HUES64 (cell line): Measurements from ENCODE around the gene MVK.

ENCODE experiments used
- H3K27ac ChIP-seq: 2 replicates; pipeline ENCODE4 v1.7.0; 2013; ENCODE audit warnings: low read depth, low read length, inconsistent platforms
- H3K27me3 ChIP-seq: 2 replicates; pipeline ENCODE4 v1.6.1; 2013; ENCODE audit warnings: mild to moderate bottlenecking, low read length; ENCODE audit not compliant: insufficient read depth
- H3K36me3 ChIP-seq: 2 replicates; pipeline ENCODE4 v1.6.1; 2013; ENCODE audit warnings: mild to moderate bottlenecking, low read length; ENCODE audit not compliant: insufficient read depth
- H3K4me1 ChIP-seq: 2 replicates; pipeline ENCODE4 v1.6.1; 2013; ENCODE audit warnings: mild to moderate bottlenecking, low read length, moderate library complexity; ENCODE audit not compliant: insufficient read depth
- H3K4me3 ChIP-seq: 2 replicates; pipeline ENCODE4 v1.5.1; 2013; ENCODE audit warnings: mild to moderate bottlenecking, low read length, moderate library complexity
- H3K9ac ChIP-seq: 2 replicates; pipeline ENCODE4 v1.6.1; 2013; ENCODE audit warnings: mild to moderate bottlenecking, low read depth, low read length
- H3K9me3 ChIP-seq: 2 replicates; pipeline ENCODE4 v1.6.1; 2013; ENCODE audit warnings: low read depth, low read length; ENCODE audit not compliant: insufficient read depth
- WGBS: fragments of 150-250, 120-280 bp; methylation state at CpG from one replicate; pipeline ENCODE4 v1.1.7; 2013; ENCODE audit warnings: missing lambda C conversion rate; 5-methylcytosine and 5-hydroxymethylcytosine counted together

The MVK gene

DNA sequence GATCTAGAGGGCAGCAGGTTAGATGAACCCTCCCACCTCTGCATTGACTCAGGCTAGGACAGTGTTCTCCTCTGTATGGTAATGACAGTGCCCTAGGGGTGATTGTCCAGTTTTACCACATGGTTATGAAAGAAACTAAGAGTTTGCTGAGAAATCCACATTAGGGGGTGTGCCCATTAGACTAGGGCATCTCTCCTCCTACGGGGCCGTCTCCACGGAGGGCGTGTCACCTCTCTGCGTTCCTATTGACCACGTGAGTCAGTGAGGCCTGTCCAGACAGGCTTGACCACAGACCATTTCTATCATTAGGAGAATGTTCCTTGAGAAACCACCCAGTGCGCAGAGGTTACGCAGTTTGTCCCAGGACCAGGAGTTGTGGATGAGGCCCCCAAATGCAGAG, 8.3 kb downstream of the MVK start:
- H3K27me3 ChIP-seq = no peaks in the 10 kb centered on the region
- no peaks in the 10 kb centered on the region for H3K9me3 ChIP-seq
- H3K27ac ChIP-seq = no peak overlapping the region
- H3K36me3 ChIP-seq = peaks cover 69% of the 10 kb centered on the region
- 85% methylated on average over 8 of the region's 8 CpGs for WGBS
- H3K4me3 ChIP-seq = no peak overlapping the region
- H3K4me1 ChIP-seq = no peaks in the 10 kb centered on the region
- H3K9ac ChIP-seq = no peak overlapping the region

GRCh38 chr12:109582636-109583035, 9.0 kb downstream of the MVK start:
- Histone ChIP-seq H3K9ac (no peak overlapping the region), H3K4me3 (no peak overlapping the region), H3K4me1 (no peaks in the 10 kb centered on the region), H3K27me3 (no peaks in the 10 kb centered on the region), H3K36me3 (peaks cover 67% of the 10 kb centered on the region), H3K27ac (no peak overlapping the region), H3K9me3 (no peaks in the 10 kb centered on the region)
- WGBS = 92% methylated on average over 4 of the region's 5 CpGs

- Histone ChIP-seq H3K4me3 (no peak overlapping the region), H3K9ac (no peak overlapping the region), H3K4me1 (no peaks in the 10 kb centered on the region), H3K27ac (no peak overlapping the region), H3K9me3 (no peaks in the 10 kb centered on the region), H3K36me3 (peaks cover 65% of the 10 kb centered on the region), H3K27me3 (no peaks in the 10 kb centered on the region)
- WGBS = 95% methylated on average over 2 of the region's 2 CpGs
These were observed 10.1 kb downstream of the MVK start for GRCh38 chr12:109583733-109584132.

DNA sequence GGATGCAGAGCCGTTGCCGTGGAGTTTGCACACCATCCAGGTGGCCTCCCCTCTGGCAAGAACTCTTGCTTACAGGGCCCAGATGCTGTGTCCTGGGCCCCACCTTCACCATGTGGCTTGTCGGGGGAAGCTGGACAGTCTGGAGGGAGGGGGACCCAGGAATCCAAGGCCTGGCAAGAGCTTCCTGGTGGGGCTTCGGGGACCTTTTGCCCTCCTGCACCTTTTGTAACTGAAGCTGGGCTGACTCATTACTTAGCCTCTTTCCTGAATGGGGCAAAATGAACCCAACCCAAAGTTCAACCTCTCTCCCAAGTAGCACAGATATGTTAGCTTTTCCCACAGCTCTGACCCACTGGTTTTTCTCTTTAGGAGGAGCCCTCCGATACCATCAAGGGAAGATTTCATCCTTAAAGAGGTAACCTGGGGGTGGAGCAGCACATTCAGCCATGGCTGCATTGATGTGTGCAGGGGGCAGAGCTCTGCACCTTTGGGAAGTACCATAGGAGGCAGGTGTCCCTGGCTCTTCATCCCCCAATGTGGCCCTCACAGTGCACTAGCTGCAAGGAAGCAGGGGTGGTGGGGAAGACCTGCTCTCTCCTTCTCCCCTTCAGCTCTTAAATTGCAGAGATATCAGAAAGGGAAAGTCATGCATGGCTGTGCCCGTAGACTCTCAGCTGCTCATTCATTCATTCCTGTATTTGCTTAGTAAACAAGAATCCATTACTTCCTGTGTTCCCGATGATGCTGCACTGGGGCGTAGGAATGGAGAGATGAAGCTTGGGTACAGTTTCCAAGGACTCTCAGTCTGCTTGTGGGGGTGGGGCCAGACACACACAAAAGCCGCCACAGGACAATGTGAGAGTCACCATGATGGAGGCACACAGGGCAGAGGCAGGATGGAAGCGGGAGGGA, 13.0 kb downstream of the MVK start:
- H3K27me3 ChIP-seq = no peaks in the 10 kb centered on the region
- WGBS = 92% methylated on average over 10 of the region's 10 CpGs
- H3K36me3 ChIP-seq = peaks cover 46% of the 10 kb centered on the region
- H3K9ac ChIP-seq = no peak overlapping the region
- no peaks in the 10 kb centered on the region for H3K4me1 ChIP-seq
- no peak overlapping the region for H3K4me3 ChIP-seq
- no peaks in the 10 kb centered on the region for H3K9me3 ChIP-seq
- H3K27ac ChIP-seq = no peak overlapping the region

GRCh38 chr12:109587921-109588320, 14.3 kb downstream of the MVK start:
- no peak overlapping the region for H3K27ac ChIP-seq
- H3K9ac ChIP-seq = no peak overlapping the region
- H3K36me3 ChIP-seq = peaks cover 54% of the 10 kb centered on the region
- no peaks in the 10 kb centered on the region for H3K9me3 ChIP-seq
- H3K27me3 ChIP-seq = no peaks in the 10 kb centered on the region
- no peaks in the 10 kb centered on the region for H3K4me1 ChIP-seq
- H3K4me3 ChIP-seq = no peak overlapping the region
- 97% methylated on average over 18 of the region's 18 CpGs for WGBS

DNA sequence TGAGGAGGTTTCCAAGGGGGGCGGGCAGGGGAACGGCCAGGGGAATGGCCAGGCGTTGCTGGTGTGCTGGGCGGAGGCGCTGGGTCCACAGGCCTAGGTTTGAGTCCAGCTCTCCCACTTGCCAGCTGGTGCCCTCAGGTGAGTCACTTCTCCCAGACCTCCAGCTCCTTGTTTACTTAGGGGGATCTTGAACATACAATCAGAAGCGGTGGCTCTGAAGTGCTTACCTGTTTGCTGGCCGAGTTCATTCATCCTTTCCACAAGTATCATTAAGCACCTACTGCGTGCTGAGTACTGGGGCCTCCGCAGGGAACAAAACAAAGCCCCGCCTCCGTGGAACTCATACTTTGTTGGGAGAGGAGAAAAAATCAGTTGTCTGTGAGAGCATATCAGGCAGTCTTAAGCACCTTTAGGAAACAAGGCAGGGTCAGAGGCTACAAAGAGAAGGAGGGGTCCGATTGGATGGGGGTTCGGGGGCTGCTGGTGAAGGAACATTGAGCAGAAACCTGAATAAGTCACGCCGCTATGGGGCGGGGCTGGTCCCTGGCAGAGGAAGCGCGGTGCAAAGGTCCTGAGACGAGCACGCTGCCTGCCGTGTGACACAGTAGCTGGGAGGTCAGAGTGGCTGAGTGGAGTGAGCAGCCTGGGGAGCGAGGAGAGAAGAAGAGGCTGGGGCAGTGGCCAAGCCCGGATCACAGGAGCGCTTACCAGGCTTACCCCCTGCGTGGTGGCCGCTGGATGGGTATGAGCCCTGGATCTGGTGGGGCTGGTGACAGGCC, 15.1 kb downstream of the MVK start:
- 93% methylated on average over 26 of the region's 26 CpGs for WGBS
- no peaks in the 10 kb centered on the region for H3K4me1 ChIP-seq
- no peak overlapping the region for H3K9ac ChIP-seq
- no peak overlapping the region for H3K4me3 ChIP-seq
- peaks cover 57% of the 10 kb centered on the region for H3K36me3 ChIP-seq
- no peaks in the 10 kb centered on the region for H3K27me3 ChIP-seq
- no peaks in the 10 kb centered on the region for H3K9me3 ChIP-seq
- H3K27ac ChIP-seq = no peak overlapping the region

- Histone ChIP-seq H3K36me3 (peaks cover 53% of the 10 kb centered on the region), H3K27me3 (no peaks in the 10 kb centered on the region), H3K9ac (no peak overlapping the region), H3K27ac (no peak overlapping the region), H3K4me3 (no peak overlapping the region), H3K4me1 (no peaks in the 10 kb centered on the region), H3K9me3 (no peaks in the 10 kb centered on the region)
- 92% methylated on average over 7 of the region's 7 CpGs for WGBS
These were observed 15.6 kb downstream of the MVK start for GRCh38 chr12:109589240-109589590.

DNA sequence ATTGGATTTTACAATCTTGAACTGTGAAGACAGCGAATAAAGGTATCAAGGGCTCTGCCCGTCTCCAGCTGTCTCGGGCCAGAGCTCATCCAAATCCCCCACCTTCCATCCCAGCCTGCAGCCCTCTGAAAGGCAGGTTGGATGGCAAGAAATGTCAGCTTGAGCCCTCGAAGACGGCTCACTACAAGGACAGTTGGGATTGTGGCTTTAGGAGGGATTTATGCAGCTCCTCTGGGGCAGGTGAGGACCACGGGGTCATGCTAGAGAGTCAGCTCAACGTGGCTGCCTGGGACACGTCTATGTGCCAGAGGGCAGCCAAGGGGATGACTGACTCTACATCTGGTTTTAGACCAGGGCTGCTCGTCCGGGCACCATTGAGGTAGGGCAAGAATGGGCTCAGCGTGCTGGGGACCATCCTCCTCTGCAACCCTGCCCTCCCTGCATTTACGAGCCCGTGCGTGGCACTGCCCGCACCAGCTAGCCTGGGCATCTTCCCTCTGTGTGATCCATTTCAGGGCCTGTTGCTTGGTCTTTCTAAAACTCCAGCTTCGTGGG, 16.2 kb downstream of the MVK start:
- H3K36me3 ChIP-seq = peaks cover 56% of the 10 kb centered on the region
- H3K9ac ChIP-seq = no peak overlapping the region
- no peak overlapping the region for H3K27ac ChIP-seq
- no peaks in the 10 kb centered on the region for H3K27me3 ChIP-seq
- H3K4me3 ChIP-seq = no peak overlapping the region
- WGBS = 92% methylated on average over 16 of the region's 16 CpGs
- H3K9me3 ChIP-seq = no peaks in the 10 kb centered on the region
- no peaks in the 10 kb centered on the region for H3K4me1 ChIP-seq

DNA sequence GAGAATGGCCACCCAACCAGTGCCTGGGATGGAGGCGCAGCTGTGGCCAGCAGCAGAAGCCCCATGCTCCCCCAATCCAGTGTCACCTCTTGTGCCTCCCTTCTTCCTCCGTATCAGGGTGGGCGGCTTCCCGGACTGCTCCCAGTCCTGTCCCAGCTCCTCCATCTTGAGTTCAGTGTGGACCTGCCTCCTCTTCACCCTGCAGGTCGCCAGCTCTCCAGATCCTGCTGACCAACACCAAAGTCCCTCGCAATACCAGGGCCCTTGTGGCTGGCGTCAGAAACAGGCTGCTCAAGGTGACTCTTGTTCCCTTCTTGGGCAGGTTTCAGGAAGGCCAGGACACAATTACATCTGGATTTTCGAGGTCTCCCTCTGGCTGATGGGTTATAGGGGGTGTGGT, 17.0 kb downstream of the MVK start:
- H3K27ac ChIP-seq = no peak overlapping the region
- no peaks in the 10 kb centered on the region for H3K27me3 ChIP-seq
- 92% methylated on average over 8 of the region's 8 CpGs for WGBS
- H3K9ac ChIP-seq = no peak overlapping the region
- no peaks in the 10 kb centered on the region for H3K4me1 ChIP-seq
- peaks cover 60% of the 10 kb centered on the region for H3K36me3 ChIP-seq
- no peaks in the 10 kb centered on the region for H3K9me3 ChIP-seq
- no peak overlapping the region for H3K4me3 ChIP-seq

DNA sequence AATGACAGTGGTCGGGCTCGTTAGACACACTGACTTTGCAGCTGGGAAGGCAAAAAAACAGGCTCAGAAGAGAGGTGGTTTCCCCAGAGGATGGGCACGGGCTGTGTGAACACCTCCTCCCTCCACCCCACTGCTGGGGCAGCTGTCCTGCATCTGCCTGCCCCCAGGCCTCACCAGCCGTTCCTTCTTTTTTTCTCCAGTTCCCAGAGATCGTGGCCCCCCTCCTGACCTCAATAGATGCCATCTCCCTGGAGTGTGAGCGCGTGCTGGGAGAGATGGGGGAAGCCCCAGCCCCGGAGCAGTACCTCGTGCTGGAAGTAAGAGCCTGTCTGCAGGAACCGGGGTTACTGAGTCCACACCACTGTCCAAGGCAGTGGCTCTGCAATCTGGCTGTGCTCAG, 17.4 kb downstream of the MVK start:
- H3K9ac ChIP-seq = no peak overlapping the region
- H3K27ac ChIP-seq = no peak overlapping the region
- H3K36me3 ChIP-seq = peaks cover 58% of the 10 kb centered on the region
- no peaks in the 10 kb centered on the region for H3K27me3 ChIP-seq
- no peaks in the 10 kb centered on the region for H3K4me1 ChIP-seq
- H3K4me3 ChIP-seq = no peak overlapping the region
- WGBS = 92% methylated on average over 10 of the region's 10 CpGs
- H3K9me3 ChIP-seq = no peaks in the 10 kb centered on the region

DNA sequence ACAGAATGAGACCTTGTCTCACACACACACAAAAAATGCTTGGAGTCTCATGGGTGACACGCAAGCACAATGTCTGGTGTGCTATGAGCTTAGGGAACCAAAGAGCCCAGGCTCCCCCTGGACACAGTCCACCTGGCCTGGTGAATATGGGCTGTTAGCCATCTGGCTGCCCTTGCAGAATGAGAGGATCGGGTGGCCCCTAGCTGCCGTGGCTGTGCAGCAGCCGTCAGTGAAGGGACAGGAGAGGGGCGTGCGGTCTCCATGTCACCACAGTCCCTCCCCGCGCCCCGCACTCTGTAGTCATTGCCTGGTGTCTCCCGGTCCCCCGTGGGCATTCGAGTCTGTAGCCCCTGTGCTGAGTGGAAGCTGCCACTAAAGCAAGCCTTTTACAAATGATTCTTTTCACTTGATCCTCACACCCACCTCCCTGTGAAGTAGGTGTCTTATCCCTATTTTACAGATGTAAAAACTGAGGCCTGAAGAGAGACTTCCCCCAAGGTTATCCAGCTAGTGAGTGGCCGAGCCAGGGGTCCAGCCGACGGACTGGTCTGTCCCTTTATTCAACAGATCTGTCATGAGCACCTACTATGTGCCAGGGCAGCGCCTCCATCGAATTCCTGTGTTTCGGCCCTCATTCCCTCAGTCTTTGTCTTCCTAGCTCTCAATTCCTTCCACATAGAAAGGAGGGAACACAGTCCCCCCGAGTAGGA, 18.8 kb downstream of the MVK start:
- Histone ChIP-seq H3K36me3 (peaks cover 47% of the 10 kb centered on the region), H3K27ac (no peak overlapping the region), H3K4me1 (no peaks in the 10 kb centered on the region), H3K9ac (no peak overlapping the region), H3K27me3 (no peaks in the 10 kb centered on the region), H3K4me3 (no peak overlapping the region), H3K9me3 (no peaks in the 10 kb centered on the region)
- 95% methylated on average over 19 of the region's 19 CpGs for WGBS
